HepG2 (cell line): ENCODE results near the gene GALNTL6. TPM values are rescaled to one million over a fixed set of nuclear protein-coding genes. Genes with fewer than 3 reads are reported as not detected.

Experiments
- ATAC-seq: fragments of 200-7000 bp; cut with Tn5 transposase; 3 replicates; pipeline ENCODE4 v1.9.1; 2020; ENCODE audit warnings: mild to moderate bottlenecking, moderate library complexity
- BruUV-seq: library from RNA; stranded (reverse); fragments of 400-500 nt; replicated peaks from 2 replicates; lab custom pipeline; 2021; lab: Mats Ljungman, UMichigan
- CTCF ChIA-PET: fragments of 300-600 bp; formaldehyde crosslinking; extraction: SDS; loops from one replicate; lab custom pipeline; 2021; ENCODE audit warnings: low total read pairs, inconsistent platforms, low intra/inter-chr PET ratio; lab: Yijun Ruan, JAX
- POLR2A ChIA-PET: fragments of 350-600 bp; sonication (Branson Sonifier 250); formaldehyde crosslinking; loops from one replicate; lab custom pipeline; 2020; ENCODE audit warnings: antibody characterized with exemption, inconsistent platforms; lab: Yijun Ruan, JAX
- DNase-seq: peaks from one replicate; pipeline ENCODE4 v3.0.0-alpha.2; 2015; ENCODE audit warnings: low spot score
- FAIRE-seq: peaks from 3 replicates; lab custom pipeline; 2011; peaks lifted over from hg19 to GRCh38; lab: Jason Lieb, UNC
- H2AFZ ChIP-seq: one replicate; pipeline ENCODE4 v1.6.1; 2011; ENCODE audit warnings: low read length, inconsistent platforms
- H3K27ac ChIP-seq: fragments of 300-600 bp; 3 replicates; pipeline ENCODE4 v1.8.0; 2011; ENCODE audit warnings: mixed run types, mild to moderate bottlenecking, mixed read lengths, low read length, inconsistent platforms; ENCODE audit not compliant: insufficient read depth; ENCODE audit errors: extremely low read length
- H3K27me3 ChIP-seq, 2 experiments: fragments of 200-600 bp in 1 of 2; 2 replicates in 1 of 2; 3 replicates in 1 of 2; pipeline versions ENCODE4 v1.6.0 to v1.8.0; 2011; ENCODE audit warnings: low read length in 2 of 2, mild to moderate bottlenecking in 2 of 2, moderate library complexity in 2 of 2, inconsistent platforms in 1 of 2; ENCODE audit not compliant: insufficient read depth in 2 of 2, control insufficient read depth in 1 of 2
- H3K36me3 ChIP-seq, 2 experiments: fragments of 200-600 bp in 1 of 2; replicated peaks in 1 of 2; 2 replicates in 1 of 2; 3 replicates in 1 of 2; pipeline versions ENCODE4 v1.5.1 to v1.8.0; 2011; ENCODE audit warnings: low read length in 2 of 2, inconsistent platforms in 1 of 2; ENCODE audit not compliant: insufficient read depth in 2 of 2, control insufficient read depth in 1 of 2
- H3K4me1 ChIP-seq: 2 replicates; pipeline ENCODE4 v1.5.1; 2012; ENCODE audit warnings: low read length, inconsistent platforms; ENCODE audit not compliant: insufficient read depth
- H3K4me2 ChIP-seq: 2 replicates; pipeline ENCODE4 v1.6.0; 2011; ENCODE audit warnings: low read depth, low read length, inconsistent platforms
- H3K4me3 ChIP-seq, 3 experiments: fragments of 200-600 bp in 1 of 3; sonication (generic), shearing (Covaris generic) in 1 of 3; replicated peaks in 1 of 3; 2 replicates each; pipeline ENCODE4 v1.5.1; 2011 to 2016; ENCODE audit warnings: low read length in 3 of 3, inconsistent platforms in 2 of 3, low read depth in 2 of 3, mild to moderate bottlenecking in 2 of 3, control low read depth in 1 of 3, mixed read lengths in 1 of 3; ENCODE audit not compliant: insufficient read depth in 1 of 3
- H3K79me2 ChIP-seq: one replicate; pipeline ENCODE4 v1.6.1; 2011; ENCODE audit warnings: low read length, inconsistent platforms; ENCODE audit not compliant: insufficient read depth
- H3K9ac ChIP-seq: 2 replicates; pipeline ENCODE4 v1.6.0; 2011; ENCODE audit warnings: mild to moderate bottlenecking, low read depth, low read length, inconsistent platforms; ENCODE audit not compliant: insufficient read depth
- H3K9me3 ChIP-seq: 2 replicates; pipeline ENCODE4 v1.5.1; 2012; ENCODE audit warnings: mild to moderate bottlenecking, low read length
- H4K20me1 ChIP-seq: 2 replicates; pipeline ENCODE4 v1.6.0; 2011; ENCODE audit warnings: inconsistent platforms, mild to moderate bottlenecking, low read length, moderate library complexity; ENCODE audit not compliant: insufficient read depth
- ATF1 ChIP-seq: IDR thresholded peaks from 2 replicates; pipeline ENCODE4 v1.6.1; 2016; ENCODE audit warnings: mild to moderate bottlenecking, control low read depth
- BHLHE40 ChIP-seq: IDR thresholded peaks from 2 replicates; pipeline ENCODE4 v1.6.1; 2011; ENCODE audit warnings: low read length, improper control_type of control experiment
- CREB3 ChIP-seq: sonication (generic); formaldehyde crosslinking; IDR thresholded peaks from 2 replicates; pipeline ENCODE4 v1.5.0; 2020; ENCODE audit warnings: missing genetic modification reagents
- FOXC1 ChIP-seq: sonication (generic); formaldehyde crosslinking; IDR thresholded peaks from 2 replicates; pipeline ENCODE4 v1.8.0; 2022; ENCODE audit warnings: mild to moderate bottlenecking, missing genetic modification reagents, borderline replicate concordance
- MAFF ChIP-seq: IDR thresholded peaks from 2 replicates; pipeline ENCODE4 v1.6.1; 2011; ENCODE audit warnings: low read depth, low read length, improper control_type of control experiment
- MAFK ChIP-seq, 2 experiments: IDR thresholded peaks in 1 of 2; conservative IDR thresholded peaks in 1 of 2; 2 replicates each; pipeline ENCODE4 v1.6.1; 2011; ENCODE audit warnings: improper control_type of control experiment in 2 of 2, low read length in 2 of 2
- MLLT10 ChIP-seq: sonication (generic); formaldehyde crosslinking; IDR thresholded peaks from 2 replicates; pipeline ENCODE4 v1.4.0; 2020; ENCODE audit warnings: missing genetic modification reagents
- NPAS2 ChIP-seq: sonication (generic); formaldehyde crosslinking; IDR thresholded peaks from 2 replicates; pipeline ENCODE4 v1.8.0; 2022; ENCODE audit warnings: mild to moderate bottlenecking, missing genetic modification reagents, borderline replicate concordance
- PHF8 ChIP-seq: sonication (generic); formaldehyde crosslinking; IDR thresholded peaks from 2 replicates; pipeline ENCODE4 v1.5.0; 2020; ENCODE audit warnings: missing genetic modification reagents
- TBX2 ChIP-seq: sonication (generic); formaldehyde crosslinking; IDR thresholded peaks from 2 replicates; pipeline ENCODE4 v1.5.0; 2020; ENCODE audit warnings: missing genetic modification reagents, mild to moderate bottlenecking, borderline replicate concordance
- TCF7L2 ChIP-seq: IDR thresholded peaks from 2 replicates; pipeline ENCODE4 v1.6.1; 2011; ENCODE audit warnings: mild to moderate bottlenecking, low read depth, low read length, moderate library complexity
- U2AF1 ChIP-seq: fragments of 200-400 bp; formaldehyde crosslinking; optimal IDR thresholded peaks from 2 replicates; pipeline ENCODE3; 2017; ENCODE audit warnings: mild to moderate bottlenecking, low read depth, low read length
- WIZ ChIP-seq: sonication (generic); formaldehyde crosslinking; IDR thresholded peaks from 2 replicates; pipeline ENCODE4 v1.5.1; 2020; ENCODE audit warnings: mild to moderate bottlenecking, missing genetic modification reagents
- ZNF549 ChIP-seq: sonication (generic); formaldehyde crosslinking; IDR thresholded peaks from 2 replicates; pipeline ENCODE4 v1.5.0; 2020; ENCODE audit warnings: missing genetic modification reagents
- ZNF678 ChIP-seq: sonication (generic); formaldehyde crosslinking; IDR thresholded peaks from 2 replicates; pipeline ENCODE4 v1.4.0; 2020; ENCODE audit warnings: mild to moderate bottlenecking, missing genetic modification reagents
- ZNF7 ChIP-seq: IDR thresholded peaks from 2 replicates; pipeline ENCODE4 v1.6.1; 2016; ENCODE audit warnings: missing biosample characterization, missing genetic modification reagents
- ZNF766 ChIP-seq: sonication (generic); formaldehyde crosslinking; IDR thresholded peaks from 2 replicates; pipeline ENCODE4 v1.5.0; 2020; ENCODE audit warnings: missing genetic modification reagents, borderline replicate concordance
- WGBS: methylation state at CpG from one replicate; pipeline ENCODE4 v1.1.6; 2017; ENCODE audit warnings: low lambda C conversion rate; 5-methylcytosine and 5-hydroxymethylcytosine counted together
- in situ Hi-C: cut with HindIII; loops from 2 replicates; pipeline ENCODE4 v1.10.0; 2017; ENCODE audit warnings: low pct_unique_long_range_greater_than_20kb; ENCODE audit not compliant: extremely low pct_ligation_motif_present
- intact Hi-C: fragments of 100-400 bp; cut with micrococcal nuclease; formaldehyde crosslinking; loops from one replicate; pipeline ENCODE4 v1.10.0; 2022; ENCODE audit not compliant: unreplicated experiment
- polyA plus RNA-seq, 8 experiments: library from polyadenylated mRNA; depleted of rRNA in 3 of 8; stranded (reverse) in 7 of 8; unstranded in 1 of 8; fragments of >200 nt; fragmentation: Illumina TruSeq in 4 of 8; extraction: Trizol in 4 of 8; gene quantifications; 2 replicates each; pipeline versions ENCODE4 v1.2.1 to v1.2.3, GENCODE V29; 2011 to 2016; ENCODE audit warnings: low read depth in 4 of 8, missing spikeins in 1 of 8, mixed read lengths in 1 of 8; ENCODE audit not compliant: insufficient read depth in 1 of 8
- total RNA-seq, 5 experiments: library from RNA; depleted of rRNA; stranded (reverse); fragments of >200 nt; fragmentation: Illumina TruSeq; extraction: Trizol; gene quantifications; 2 replicates each; pipeline ENCODE4 v1.2.3, GENCODE V29; 2016; ENCODE audit warnings: low read depth in 1 of 5

Gene GALNTL6
- total and polyA plus RNA-seq, 2 of the 13 experiments (the other 11 are each of a cell fraction or from before 2014, with no cell fraction given): not detected

GRCh38 chr4:172985552-172985951, 1172.3 kb downstream of the GALNTL6 start:
- no peaks in the 10 kb centered on the region for H3K36me3 ChIP-seq
- 0% methylated on average over 2 of the region's 2 CpGs for WGBS
- 0 out of 2 replicates have a peak, but pooled peaks cover 7% of the 10 kb centered on the region for H3K4me1 ChIP-seq
- BruUV-seq: no TSS peak
- H3K79me2 ChIP-seq: no peaks in the 10 kb centered on the region
- intact Hi-C loops (no loop called here), in situ Hi-C loops (no loop called here)
- TF ChIP-seq MAFF (peak; percentile 76), MLLT10 (CRISPR knock-in tag) (no peak), MAFK (conservative IDR thresholded peaks at IDR 0.05 in 1 of 2, IDR thresholded peaks at IDR 0.05 in 1 of 2; ENCODE audit: low read length in 2 of 2) (peak; percentile 62 to 90)
- DNase-seq (no peak), FAIRE-seq (no peak), ATAC-seq (no peak)
- ChIA-PET CTCF (no interaction called here), POLR2A (no interaction called here)
- no peaks in the 10 kb centered on the region for H4K20me1 ChIP-seq
- no peaks in the 10 kb centered on the region; a peak in 1 of 5 replicates for H3K27me3 ChIP-seq
- H3K4me2 ChIP-seq: no peak overlapping the region
- no peak overlapping the region for H3K27ac ChIP-seq
- no peak overlapping the region for H3K9ac ChIP-seq
- H3K9me3 ChIP-seq: 0 out of 2 replicates have a peak, but pooled peaks cover 7% of the 10 kb centered on the region
- H3K4me3 ChIP-seq: no peak overlapping the region
- no peak overlapping the region for H2AFZ ChIP-seq

- H3K4me1 ChIP-seq: 0 out of 2 replicates have a peak, but pooled peaks cover 8% of the 10 kb centered on the region
- H3K27ac ChIP-seq: no peak overlapping the region
- H2AFZ ChIP-seq: no peak overlapping the region
- no TSS peak for BruUV-seq
- ATAC-seq (no peak), FAIRE-seq (no peak), DNase-seq (no peak)
- H3K27me3 ChIP-seq: no peaks in the 10 kb centered on the region; a peak in 1 of 5 replicates
- no peak overlapping the region for H3K9ac ChIP-seq
- H4K20me1 ChIP-seq: no peaks in the 10 kb centered on the region
- intact Hi-C loops (no loop called here), in situ Hi-C loops (no loop called here)
- TF ChIP-seq TCF7L2 (no peak), U2AF1 (no peak), NPAS2 (CRISPR knock-in tag) (no peak), TBX2 (CRISPR knock-in tag) (no peak), WIZ (CRISPR knock-in tag) (no peak), ZNF678 (CRISPR knock-in tag) (no peak), ZNF7 (CRISPR knock-in tag) (no peak), CREB3 (CRISPR knock-in tag) (no peak), ZNF766 (CRISPR knock-in tag) (no peak), PHF8 (CRISPR knock-in tag) (no peak), FOXC1 (CRISPR knock-in tag) (no peak), BHLHE40 (no peak), ZNF549 (CRISPR knock-in tag) (no peak), ATF1 (no peak)
- H3K4me3 ChIP-seq: no peak overlapping the region
- 0 out of 2 replicates have a peak, but pooled peaks cover 7% of the 10 kb centered on the region for H3K9me3 ChIP-seq
- H3K79me2 ChIP-seq: no peaks in the 10 kb centered on the region
- WGBS: 0% methylated on average over 1 of the region's 1 CpG
- no peaks in the 10 kb centered on the region for H3K36me3 ChIP-seq
- H3K4me2 ChIP-seq: no peak overlapping the region
- ChIA-PET POLR2A (no interaction called here), CTCF (no interaction called here)
These were observed 1172.9 kb downstream of the GALNTL6 start for GRCh38 chr4:172986114-172986513.
